ENCODE results near the gene PTBP3.

DNA sequence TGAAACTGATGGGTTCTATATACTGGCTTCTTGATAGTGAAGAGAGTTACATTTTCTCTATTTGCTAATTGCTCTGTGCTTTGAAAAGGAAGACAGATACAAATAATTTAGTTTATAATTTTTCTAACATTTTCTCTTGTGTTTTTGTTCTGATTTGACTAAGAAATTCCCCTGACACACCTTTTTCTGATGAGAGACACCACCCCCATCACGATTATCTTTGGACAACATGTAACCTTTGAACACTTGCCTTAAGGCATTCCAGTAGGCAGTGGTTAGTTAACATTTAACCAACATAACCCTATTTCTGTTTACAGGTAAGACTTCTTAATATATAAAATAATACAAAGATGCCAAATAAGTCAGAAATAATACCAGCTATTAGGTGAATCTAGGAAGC lies 4.1 kb upstream of the PTBP3 start:
- TF ChIP-seq CTCF (conservative IDR thresholded peaks at IDR 0.05 in 1 of 2, IDR thresholded peaks at IDR 0.05 in 1 of 2; ENCODE audit: low read depth in 1 of 2, low read length in 2 of 2) (no peak), EZH2 (IDR thresholded peaks at IDR 0.05; ENCODE audit: low read length, missing control alignments) (no peak)

Measured in fibroblast of lung (primary cell).